ENCODE results near the gene TBC1D4.

TBC1D4 gene

DNA sequence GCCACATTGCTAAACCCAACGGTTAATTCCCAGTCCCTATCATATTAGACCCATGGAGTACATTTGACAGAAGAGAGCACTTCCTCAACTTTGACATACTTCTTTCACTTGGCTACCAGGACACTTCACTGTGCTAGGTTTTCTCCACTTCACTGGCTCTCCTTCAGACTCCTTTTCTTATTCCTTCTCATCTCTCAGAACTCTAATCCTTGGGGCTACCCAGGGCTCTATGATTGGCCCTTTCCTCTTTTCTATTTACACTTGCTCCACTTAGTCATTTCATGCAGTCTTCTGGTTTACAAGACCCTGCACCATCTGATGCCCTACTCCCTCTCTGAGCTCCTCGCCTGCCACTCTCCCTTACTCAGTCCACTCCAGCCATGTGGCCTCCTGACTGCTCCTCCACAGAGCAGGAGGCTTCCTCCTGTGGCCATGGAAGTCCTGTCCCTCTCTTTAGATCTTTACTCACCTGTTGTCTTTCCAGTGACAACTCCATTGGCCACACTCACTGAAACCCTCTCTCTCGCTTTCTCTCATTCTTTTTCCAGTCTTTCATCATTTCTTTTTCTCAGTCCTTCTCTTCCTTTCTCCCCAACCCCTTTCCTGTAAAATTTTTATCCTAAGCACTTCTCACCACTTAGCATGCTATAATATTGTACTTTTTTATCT, 90.4 kb downstream of the TBC1D4 start:
- DNase-seq (ENCODE audit: low spot score) = no peak

DNA sequence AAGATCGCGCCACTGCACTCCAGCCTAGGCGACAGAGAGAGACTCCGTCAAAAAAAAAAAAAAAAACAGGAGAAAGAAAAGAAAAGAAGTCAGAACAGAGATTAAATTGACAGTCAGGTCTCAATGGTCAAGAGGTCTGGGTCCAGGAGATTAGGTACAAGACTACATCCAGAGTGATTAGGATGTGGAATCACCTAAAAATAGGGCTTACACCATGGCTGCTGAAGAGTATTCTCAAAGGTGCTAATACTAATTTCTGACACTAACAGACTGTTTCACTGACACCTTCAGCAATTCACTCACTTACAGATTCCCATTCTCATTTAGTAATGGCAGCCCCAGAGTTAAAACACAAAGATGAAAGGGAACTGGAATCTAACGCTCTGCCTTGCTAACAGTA, 91.7 kb downstream of the TBC1D4 start:
- DNase-seq (ENCODE audit: low spot score) = no peak

DNA sequence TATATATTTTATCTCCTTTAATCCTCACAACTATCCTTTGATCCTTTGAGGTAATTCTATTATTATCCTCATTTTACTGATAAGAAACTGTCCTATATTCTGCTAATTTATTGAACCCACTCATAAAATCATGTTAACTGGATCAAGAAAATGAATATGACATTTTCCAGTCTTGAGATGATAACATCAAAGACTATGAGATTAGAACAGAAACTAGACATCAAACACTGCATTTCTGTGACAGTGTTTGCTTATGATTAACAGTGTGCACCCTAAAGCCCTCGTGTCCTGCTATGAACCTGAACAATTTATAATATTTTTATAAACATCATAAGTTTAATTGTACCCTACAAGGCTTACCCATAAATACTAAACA, 96.3 kb downstream of the TBC1D4 start:
- DNase-seq (ENCODE audit: low spot score) = no peak

DNA sequence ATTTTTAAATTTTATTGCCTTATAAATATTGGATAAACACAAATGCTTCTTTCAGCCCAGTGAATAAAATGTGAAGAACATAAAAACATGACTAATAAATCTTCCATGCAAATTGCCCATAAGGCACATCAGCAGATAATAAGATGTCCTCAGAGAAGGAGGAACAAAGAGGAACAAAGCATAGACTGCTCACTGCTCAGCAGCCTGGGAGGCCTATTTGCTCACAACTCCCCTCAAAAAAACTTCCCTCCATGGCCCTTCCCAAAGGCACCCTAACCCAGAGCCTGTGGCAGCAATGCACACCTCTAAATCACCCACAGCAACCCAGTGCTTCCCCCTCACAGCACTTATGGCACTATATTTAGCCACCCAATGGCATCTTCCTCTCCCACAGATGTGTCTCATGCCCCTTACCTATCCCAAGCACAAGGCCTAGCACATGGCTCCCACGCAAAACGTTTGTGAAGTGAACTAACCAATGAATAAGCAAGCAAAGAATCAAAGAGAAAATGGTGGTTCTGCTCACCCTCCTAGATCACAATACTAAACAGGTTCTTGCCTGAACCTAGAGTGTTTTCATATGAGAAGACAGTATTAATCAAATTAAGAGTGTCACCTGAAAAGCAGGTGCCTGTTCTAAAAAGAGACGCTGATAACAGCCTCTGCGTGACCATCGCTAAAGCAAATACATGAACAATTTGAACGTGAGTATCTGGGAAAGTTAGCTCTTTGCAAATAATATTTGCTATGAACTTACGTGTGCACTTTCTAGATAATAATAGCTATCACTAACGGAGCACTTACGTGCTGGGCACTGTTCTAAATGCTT, 96.9 kb downstream of the TBC1D4 start:
- no peak for DNase-seq (ENCODE audit: low spot score)

DNA sequence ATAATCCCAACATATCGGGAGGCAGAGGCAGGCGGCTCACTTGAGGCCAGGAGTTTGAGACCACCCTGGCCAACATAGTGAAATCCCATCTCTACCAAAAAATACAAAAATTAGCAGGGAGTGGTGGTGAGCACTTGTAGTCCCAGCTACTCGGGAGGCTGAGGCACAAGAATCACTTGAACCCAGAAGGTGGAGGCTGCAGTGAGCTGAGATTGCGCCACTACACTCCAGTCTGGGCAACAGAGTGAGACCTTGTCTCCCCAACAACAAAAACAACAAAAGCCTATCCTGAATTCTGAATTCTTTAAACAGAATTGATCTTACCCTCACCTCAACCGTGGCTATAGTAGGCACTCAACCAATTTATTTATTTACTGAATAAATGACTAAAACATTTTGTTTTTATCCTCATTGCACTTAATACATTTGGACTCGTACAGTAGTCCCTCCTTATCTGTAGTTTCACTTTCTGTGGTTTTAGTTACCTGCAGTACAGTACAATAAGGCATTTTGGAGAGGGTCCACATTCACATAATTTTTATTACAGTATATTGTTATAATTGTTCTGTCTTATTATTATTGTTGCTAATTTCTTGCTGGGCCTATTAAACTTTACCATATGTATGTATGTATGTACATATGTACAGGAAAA, 98.8 kb downstream of the TBC1D4 start:
- DNase-seq (ENCODE audit: low spot score) = no peak

DNA sequence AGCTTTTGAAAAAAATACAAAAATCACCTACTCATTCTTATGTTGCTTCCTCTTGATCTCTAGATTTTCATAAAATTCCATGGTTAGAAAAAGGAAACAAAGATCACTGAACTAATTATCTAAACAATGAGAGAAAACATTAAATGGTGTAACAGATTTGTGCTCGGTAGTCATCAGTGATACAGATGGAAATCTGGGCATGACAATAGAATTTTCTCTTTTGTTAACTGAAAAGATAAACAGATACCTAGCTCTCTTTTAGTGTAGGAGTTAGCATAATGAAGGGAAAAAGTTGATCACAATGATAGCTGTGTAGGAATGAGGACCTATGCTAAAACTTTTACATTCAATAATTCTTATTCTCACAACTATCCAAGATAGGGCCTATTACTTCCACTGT, 103.7 kb downstream of the TBC1D4 start:
- no peak for DNase-seq (ENCODE audit: low spot score)

DNA sequence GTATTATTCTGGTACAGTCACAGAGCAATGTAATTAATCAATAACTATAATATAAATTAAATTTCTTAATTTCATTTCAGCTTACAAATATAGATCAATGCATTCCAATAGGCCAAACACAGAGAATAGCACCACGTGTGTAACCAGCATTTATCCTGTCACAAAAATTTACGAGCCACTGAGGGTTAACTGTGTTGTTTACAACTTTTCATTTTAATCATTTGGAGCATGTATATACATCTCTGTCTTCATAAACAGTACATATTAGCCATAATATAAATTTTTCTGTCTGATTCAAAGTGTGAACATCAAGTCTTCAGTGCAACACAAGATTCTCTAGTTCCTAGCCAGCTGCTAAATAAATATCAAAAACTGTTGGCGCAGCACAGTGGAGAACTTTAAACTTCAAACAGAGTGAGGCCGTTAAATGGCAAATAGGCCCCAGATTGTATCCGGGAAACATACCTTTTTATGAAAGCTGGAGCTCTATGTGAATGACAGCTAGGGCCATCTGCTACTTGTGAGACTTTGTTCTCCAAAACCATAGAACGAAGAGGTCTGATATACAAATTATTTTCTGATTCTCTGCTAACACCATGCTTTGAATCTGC, 105.1 kb downstream of the TBC1D4 start:
- DNase-seq (ENCODE audit: low spot score) = no peak

DNA sequence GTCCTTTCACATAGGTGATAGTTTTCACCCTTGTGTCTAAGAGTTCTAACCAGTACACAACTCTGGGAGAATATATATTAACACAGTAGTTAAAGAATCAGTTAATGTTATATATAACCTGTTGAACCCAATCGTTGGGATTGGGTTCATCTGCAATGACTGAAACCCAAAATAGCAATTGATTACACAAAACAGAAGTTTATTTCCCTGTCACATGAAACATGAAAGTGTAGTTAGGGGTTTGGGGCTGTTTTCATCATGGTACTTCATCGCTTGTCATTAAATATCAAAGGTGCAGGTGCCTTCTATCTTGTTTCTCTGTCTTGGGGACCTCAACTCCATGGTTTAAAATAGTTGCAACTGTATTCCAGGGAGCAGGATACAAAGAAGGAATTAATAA, 106.6 kb downstream of the TBC1D4 start:
- DNase-seq (ENCODE audit: low spot score) = no peak

DNA sequence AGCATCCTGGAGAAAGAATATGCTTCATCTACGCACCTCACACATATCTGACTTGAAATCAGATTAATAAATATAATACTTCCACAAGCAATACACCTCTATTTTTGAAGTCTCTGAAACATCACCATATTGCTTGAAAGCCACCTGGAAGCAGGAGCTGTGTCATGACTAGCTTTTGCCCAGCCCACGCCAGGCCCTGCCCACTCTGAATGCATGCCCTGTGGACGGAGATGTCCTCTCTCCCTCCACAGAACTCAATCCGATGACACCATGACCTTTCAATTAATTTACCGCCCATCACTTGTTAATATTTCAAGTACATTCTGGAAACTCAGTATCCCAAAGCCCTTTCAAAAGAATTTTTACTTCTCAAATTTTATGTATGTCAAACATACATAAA, 108.0 kb downstream of the TBC1D4 start:
- DNase-seq (ENCODE audit: low spot score) = no peak

DNA sequence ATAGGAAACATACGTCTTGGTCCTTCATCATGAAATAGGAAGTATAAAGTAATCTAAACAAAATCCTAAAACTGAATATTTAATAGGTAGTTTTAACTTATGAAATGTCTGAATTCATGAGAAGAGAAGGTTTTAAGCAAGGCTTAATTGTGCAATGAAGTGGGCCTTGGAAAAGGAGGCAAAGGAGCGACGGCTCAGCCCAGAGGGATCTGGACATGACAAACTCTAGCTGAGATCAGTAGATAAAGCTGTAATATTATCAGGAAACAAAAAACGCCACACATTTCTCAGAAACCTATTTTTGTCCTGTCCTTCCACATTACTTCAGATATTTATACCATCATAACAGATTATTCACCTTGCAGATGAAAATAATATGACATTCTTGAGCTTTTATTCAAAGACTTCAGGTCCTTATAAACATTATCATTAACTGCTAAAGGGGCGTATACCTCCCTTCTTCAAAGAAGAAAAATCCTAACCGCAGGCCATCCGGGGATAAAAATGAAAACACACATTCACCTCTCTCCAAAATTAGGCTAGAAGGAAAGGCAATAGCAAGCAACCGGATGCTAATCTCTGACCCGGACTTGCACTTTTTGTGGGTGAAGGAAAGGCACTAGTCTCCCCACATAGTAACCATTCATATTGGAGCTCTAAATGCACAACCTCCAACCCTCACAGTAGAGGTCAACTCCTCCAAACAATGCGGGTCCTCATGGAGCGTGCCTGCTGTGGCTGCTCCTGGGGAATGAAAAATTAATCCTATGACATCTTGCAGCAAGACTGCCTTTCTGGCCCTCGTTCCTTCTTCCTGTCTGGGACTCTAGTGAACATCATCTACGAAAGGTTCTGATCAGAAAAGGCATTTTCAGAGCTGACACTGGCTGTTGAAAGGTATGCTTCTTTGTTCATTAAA, 108.8 kb downstream of the TBC1D4 start:
- no peak for DNase-seq (ENCODE audit: low spot score)

DNA sequence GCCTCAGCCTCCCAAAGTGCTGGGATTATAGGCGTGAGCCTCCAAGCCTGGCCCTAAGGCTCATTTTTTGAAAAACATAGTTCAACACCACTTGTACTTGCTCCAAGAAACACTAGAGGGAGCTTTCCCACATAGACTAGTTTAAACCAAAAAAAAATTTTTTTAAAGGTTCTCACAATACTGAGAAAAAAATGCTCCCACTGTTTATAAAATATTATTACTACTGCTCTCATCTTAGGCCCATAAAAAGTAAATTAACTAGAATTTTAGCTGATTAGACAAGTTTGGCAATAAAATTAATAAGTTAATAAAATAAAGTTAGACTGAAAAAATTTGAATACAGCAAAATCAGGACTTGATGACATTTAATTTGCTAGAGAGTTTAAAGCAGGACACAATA, 109.5 kb downstream of the TBC1D4 start:
- peak; percentile 29 for DNase-seq (ENCODE audit: low spot score)

DNA sequence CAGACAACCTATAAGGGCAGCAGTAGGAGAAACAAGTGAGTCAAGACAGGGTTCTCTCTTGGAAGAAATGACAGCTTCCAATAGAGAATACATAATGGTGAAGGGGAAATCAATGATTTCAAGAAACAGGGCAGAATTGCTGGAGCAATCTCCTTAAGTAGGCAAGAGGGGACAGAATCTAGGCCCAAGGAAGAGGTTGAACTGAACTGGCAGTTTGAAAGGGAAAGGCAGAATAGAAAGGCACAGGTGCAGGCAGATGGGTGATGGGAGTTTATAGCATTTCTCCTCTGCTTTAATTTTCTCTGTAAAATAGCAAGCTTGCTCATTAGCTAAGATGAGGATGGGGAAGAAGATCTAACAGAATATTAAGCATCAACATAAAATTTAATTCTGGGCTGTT, 110.8 kb downstream of the TBC1D4 start:
- no peak for DNase-seq (ENCODE audit: low spot score)

DNA sequence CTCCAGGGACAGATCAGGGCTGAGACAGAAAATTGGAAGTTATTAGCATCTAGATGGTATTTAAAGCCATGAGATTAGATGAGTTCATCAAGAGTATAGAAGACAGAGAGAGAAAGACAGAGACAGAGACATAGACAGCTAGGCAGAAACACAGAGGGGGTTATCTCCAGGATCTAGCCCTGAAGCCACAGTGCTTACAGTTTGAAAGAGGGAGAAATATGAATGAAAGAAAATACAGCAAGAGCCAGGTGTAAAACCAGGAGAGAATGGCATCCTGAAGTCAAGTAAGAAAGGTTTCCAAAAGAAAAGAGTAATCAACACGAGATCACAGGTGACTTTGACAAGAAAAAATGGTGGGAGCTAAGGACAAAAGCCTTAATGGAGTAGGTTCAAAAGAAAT, 111.2 kb downstream of the TBC1D4 start:
- DNase-seq (ENCODE audit: low spot score) = no peak

DNA sequence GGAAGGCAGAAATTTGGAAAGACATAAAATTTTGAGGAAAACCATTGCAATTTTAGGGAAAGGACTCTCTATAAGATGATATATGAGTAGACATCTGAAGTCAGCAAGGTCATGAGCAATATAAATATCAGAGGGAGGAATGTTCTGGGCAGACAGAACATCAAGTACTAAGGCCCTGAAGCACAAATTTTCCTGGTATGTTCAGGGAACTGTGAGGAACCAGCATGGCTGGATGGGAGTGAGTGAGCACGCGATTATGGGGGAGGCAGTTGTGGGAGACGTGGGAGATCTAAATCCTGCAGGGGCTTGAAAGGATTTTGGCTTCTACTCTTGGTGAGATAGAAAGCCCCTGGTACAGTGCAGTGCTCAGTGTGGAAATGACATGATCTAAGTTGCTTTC, 112.0 kb downstream of the TBC1D4 start:
- no peak for DNase-seq (ENCODE audit: low spot score)

DNA sequence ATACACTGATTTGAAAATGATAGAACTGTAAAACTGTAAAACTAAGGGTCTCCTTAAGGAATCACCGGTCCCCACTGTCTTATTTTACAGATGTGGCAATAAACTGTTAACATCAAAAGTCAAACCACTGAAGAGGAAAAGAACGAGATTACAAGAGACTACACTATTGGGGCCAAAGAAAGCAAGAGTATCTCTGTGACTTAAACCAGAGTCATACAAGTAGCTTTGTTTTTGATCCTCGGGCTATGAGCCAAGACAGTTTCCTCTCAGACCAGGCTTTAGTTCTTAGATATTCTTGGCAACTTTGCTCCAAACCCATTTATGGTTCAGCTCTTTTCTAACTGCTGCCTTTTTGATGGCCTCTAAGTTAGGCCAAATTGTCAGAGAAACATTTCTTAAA, 113.8 kb downstream of the TBC1D4 start:
- DNase-seq (ENCODE audit: low spot score) = peak; percentile 26

DNA sequence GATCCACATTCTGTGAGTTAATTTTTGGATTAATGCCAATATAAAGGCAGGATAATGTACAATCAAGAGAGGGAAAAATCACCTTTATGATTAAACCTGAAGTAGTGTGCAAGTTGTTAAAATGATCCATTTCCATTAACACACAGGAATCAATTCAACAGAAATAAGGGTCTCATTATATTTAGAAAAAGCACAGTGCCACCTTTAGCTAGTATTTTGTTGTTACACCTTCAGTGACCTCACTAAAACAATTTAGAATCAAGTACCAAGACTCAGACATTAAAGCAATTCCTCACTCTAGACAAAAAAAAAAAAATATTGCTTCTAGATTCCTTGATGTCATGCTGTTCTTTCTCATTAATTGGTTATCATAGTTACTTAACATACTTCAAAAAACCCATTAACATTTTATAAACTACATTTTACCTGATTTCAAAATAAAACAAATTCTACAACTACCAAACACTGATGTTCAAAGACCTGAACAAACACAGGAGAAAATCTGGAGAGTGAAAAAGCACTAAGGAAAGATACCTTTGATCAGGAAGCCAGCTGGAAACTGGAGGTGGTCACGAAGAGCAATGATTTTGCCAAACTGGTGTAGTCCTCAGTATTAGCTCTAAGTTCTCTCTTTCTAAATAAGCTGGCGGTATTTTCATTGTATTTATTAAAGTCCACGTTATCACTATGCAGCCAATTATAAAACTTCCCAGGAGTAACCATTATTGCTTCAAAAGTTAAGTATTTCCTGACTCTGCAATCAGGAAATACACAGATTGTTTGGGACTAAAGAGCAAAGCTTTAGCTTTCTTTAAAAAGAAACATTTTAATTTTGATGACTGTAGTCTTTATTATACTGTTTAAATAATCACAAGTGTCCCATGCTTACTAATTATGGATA, 115.3 kb downstream of the TBC1D4 start:
- no peak for DNase-seq (ENCODE audit: low spot score)

DNA sequence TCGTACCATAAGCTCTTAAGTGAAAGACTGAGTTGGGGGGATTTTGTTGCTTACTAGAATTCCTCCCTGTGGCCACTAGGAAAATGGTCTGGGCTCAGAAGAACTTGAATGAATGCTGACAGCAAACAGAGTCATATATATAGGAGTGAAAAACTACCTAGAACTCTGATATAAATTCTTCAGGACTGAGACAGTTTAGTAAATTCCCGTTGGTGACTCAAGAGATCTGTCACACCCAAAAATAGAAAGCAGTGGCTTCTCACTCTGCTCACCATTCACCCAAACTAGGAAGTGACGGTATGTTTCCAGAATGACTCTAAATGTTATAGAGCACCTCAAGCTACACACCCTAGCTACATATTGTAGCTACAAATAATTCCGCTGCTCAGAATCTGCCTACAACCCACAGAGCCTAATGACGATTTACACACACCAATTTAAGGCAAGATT, 116.2 kb downstream of the TBC1D4 start:
- DNase-seq (ENCODE audit: low spot score) = peak; percentile 55

DNA sequence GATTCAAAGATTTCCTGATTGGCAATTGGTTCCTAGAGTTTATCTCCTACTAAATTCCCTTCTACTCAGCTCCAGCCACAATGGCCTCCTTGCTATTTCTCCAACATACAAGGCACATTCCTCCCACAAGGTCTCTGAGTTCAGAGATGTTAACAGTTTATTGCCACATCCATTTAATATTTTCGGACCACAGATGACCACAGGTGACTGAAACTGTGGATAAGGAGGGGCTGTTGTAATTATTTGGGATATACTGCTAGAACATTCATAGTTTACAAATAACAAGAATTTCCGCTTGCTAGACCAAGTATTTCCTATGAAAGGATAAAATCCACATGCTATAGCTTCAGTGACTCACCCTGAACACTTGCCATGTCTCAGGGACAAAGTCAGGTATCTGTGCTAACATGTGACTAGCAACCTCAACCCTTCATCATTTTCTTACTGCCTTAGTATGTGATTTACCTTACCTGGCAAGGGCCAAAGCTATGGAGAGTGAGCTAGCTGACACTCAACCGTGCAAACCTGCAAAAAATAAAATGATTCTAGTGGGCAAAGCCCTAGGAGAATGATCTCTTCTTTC, 117.7 kb downstream of the TBC1D4 start:
- no peak for DNase-seq (ENCODE audit: low spot score)

DNA sequence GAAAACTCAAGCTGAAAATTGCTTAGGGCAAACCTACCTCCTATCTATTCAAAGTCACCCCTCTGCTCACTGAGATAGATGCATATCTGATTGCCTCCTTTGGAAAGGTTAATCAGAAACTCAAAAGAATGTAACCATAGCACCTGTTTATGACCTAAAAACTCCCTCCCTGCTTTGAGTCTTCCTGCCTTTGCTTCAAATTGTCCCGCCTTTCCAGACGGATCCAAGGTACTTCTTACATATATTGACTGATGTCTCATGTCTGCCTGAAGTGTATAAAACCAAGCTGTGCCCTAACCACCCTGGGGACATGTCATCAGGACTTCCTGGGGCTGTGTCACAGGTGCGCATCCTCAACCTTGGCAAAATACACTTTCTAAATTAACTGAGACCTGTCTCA, 118.6 kb downstream of the TBC1D4 start:
- DNase-seq (ENCODE audit: low spot score) = no peak

DNA sequence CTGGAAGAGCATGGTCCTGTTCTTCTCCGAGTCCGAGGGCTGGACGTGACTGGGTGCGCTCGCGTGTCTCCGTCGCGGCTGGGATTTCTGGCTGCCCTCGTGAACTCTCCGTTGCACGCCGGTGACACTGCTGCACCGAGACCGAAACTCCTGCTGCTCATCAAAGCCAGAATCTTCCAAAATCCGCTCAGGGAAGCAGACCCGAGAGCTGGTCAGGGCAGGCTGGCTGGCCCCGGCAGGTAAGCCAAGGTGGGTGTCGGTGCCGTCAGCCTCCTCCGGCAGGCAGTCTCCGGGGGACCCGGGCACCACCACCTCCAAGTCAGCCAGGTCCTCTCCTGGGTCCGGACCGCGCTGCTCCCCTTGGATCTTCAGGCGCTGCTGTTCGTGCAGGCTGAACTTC, 119.9 kb downstream of the TBC1D4 start:
- no peak for DNase-seq (ENCODE audit: low spot score)
